HepG2 (cell line): ENCODE results near the gene SELENOV. TPM values are rescaled to one million over a fixed set of nuclear protein-coding genes. Genes with fewer than 3 reads are reported as not detected.

Experiments used
- ARID5B ChIP-seq: IDR thresholded peaks from 2 replicates; pipeline ENCODE4 v1.4.0; 2020; ENCODE audit warnings: mild to moderate bottlenecking, missing genetic modification reagents
- GMEB2 ChIP-seq: IDR thresholded peaks from 2 replicates; pipeline ENCODE4 v1.6.1; 2016; ENCODE audit warnings: missing biosample characterization, missing genetic modification reagents, low read depth
- HNRNPK ChIP-seq: fragments of 200-400 bp; formaldehyde crosslinking; IDR thresholded peaks from 2 replicates; pipeline ENCODE4 v1.6.1; 2018; ENCODE audit warnings: low read length, low read depth, moderate library complexity, mild to moderate bottlenecking; ENCODE audit not compliant: poor library complexity, severe bottlenecking
- KMT2A ChIP-seq: sonication (generic); formaldehyde crosslinking; IDR thresholded peaks from 2 replicates; pipeline ENCODE4 v1.4.0; 2020; ENCODE audit warnings: missing genetic modification reagents
- MAFK ChIP-seq, 2 experiments: IDR thresholded peaks in 1 of 2; conservative IDR thresholded peaks in 1 of 2; 2 replicates each; pipeline ENCODE4 v1.6.1; 2011; ENCODE audit warnings: improper control_type of control experiment in 2 of 2, low read length in 2 of 2
- NFIB ChIP-seq: sonication (generic); formaldehyde crosslinking; IDR thresholded peaks from 2 replicates; pipeline ENCODE4 v1.9.0; 2021; ENCODE audit warnings: missing genetic modification reagents, mild to moderate bottlenecking, borderline replicate concordance
- NFKB2 ChIP-seq: sonication (generic); formaldehyde crosslinking; IDR thresholded peaks from 2 replicates; pipeline ENCODE4 v1.4.0; 2020; ENCODE audit warnings: missing genetic modification reagents, borderline replicate concordance
- RFXAP ChIP-seq: sonication (generic); formaldehyde crosslinking; IDR thresholded peaks from 2 replicates; pipeline ENCODE4 v1.4.0; 2020; ENCODE audit warnings: missing genetic modification reagents, borderline replicate concordance
- RNF2 ChIP-seq: fragments of 450-650 bp; conservative IDR thresholded peaks from 2 replicates; pipeline ENCODE4 v1.6.1; 2016; ENCODE audit warnings: low read depth
- SETDB1 ChIP-seq: sonication (generic); formaldehyde crosslinking; IDR thresholded peaks from 2 replicates; pipeline ENCODE4 v1.5.1; 2020; ENCODE audit warnings: missing genetic modification reagents, mild to moderate bottlenecking, borderline replicate concordance
- ZNF10 ChIP-seq: sonication (generic); formaldehyde crosslinking; IDR thresholded peaks from 2 replicates; pipeline ENCODE4 v1.4.0; 2020; ENCODE audit warnings: mild to moderate bottlenecking, low read depth, missing genetic modification reagents, borderline replicate concordance
- ZNF121 ChIP-seq: sonication (generic); formaldehyde crosslinking; IDR thresholded peaks from 2 replicates; pipeline ENCODE4 v1.5.0; 2020; ENCODE audit warnings: mild to moderate bottlenecking, missing genetic modification reagents
- ZNF142 ChIP-seq: sonication (generic); formaldehyde crosslinking; IDR thresholded peaks from 2 replicates; pipeline ENCODE4 v1.4.0; 2020; ENCODE audit warnings: missing genetic modification reagents
- polyA plus RNA-seq, 8 experiments: library from polyadenylated mRNA; depleted of rRNA in 3 of 8; stranded (reverse) in 7 of 8; unstranded in 1 of 8; fragments of >200 nt; fragmentation: Illumina TruSeq in 4 of 8; extraction: Trizol in 4 of 8; gene quantifications; 2 replicates each; pipeline versions ENCODE4 v1.2.1 to v1.2.3, GENCODE V29; 2011 to 2016; ENCODE audit warnings: low read depth in 4 of 8, missing spikeins in 1 of 8, mixed read lengths in 1 of 8; ENCODE audit not compliant: insufficient read depth in 1 of 8
- total RNA-seq, 5 experiments: library from RNA; depleted of rRNA; stranded (reverse); fragments of >200 nt; fragmentation: Illumina TruSeq; extraction: Trizol; gene quantifications; 2 replicates each; pipeline ENCODE4 v1.2.3, GENCODE V29; 2016; ENCODE audit warnings: low read depth in 1 of 5
- TF ChIP-seq, protein P1 (sequence below): sonication (generic); formaldehyde crosslinking; conservative IDR thresholded peaks from 2 replicates; pipeline ENCODE4 v1.4.0; 2020; ENCODE audit warnings: missing genetic modification reagents

SELENOV gene
- total and polyA plus RNA-seq, 2 of the 13 experiments (the other 11 are each of a cell fraction or from before 2014, with no cell fraction given): not detected

DNA sequence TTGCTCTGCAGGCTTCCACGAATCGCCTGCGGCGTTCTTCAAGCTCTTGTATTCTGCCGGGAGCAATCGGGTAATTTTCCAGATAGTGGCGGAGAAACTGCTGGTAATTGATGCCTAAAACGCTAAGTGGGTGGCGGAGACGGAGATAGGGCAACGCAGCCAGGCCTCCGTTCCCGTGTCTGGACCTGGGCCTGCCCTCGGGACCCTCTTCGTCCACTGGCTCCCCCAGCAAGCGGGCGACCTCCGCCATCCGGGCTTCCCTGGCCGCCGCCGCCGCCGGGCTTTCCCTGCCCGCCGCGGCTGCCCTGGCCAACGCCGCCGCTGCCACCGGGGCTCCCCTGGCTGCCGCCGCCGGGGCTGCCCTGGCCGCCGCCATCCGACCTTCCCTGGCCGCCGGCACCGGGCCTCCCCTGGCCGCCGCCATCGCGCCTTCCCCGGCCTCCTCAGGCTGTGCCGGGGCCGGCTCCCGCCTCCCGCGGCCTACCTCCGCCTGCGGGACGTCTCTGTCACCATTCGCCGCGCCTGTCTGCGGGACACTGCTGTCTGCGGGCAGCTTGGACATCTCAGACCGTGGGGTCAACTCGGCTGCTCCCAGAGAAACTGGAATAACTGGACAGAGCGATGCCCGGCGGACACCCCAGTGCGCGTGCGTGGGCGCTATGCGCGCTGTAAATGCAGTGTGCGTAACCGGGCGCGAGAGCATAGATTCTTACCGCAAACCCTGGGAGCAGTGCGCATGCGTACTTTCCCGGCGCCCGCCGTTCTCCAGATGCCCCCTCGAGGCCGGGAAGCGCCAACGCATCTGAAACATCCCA, 24.8 kb downstream of the SELENOV start, which contains the start of gene EID2 (continued):
- TF ChIP-seq, protein P1, sequence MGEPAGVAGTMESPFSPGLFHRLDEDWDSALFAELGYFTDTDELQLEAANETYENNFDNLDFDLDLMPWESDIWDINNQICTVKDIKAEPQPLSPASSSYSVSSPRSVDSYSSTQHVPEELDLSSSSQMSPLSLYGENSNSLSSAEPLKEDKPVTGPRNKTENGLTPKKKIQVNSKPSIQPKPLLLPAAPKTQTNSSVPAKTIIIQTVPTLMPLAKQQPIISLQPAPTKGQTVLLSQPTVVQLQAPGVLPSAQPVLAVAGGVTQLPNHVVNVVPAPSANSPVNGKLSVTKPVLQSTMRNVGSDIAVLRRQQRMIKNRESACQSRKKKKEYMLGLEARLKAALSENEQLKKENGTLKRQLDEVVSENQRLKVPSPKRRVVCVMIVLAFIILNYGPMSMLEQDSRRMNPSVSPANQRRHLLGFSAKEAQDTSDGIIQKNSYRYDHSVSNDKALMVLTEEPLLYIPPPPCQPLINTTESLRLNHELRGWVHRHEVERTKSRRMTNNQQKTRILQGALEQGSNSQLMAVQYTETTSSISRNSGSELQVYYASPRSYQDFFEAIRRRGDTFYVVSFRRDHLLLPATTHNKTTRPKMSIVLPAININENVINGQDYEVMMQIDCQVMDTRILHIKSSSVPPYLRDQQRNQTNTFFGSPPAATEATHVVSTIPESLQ: no peak
- TF ChIP-seq ZNF121 (CRISPR knock-in tag): no peak
- TF ChIP-seq ARID5B (CRISPR knock-in tag): peak; percentile 30; the same call in 1 of the 2 replicates
- TF ChIP-seq ZNF10: no peak
- 0 out of 2 replicates have a peak, but pooled peaks have one; percentile 12 for TF ChIP-seq GMEB2
- TF ChIP-seq ZNF142 (CRISPR knock-in tag): peak; percentile 73; the same call in 1 of the 2 replicates
- TF ChIP-seq RNF2: 0 out of 2 replicates have a peak, but pooled peaks have one; percentile 50
- TF ChIP-seq MAFK (conservative IDR thresholded peaks at IDR 0.05 in 1 of 2, IDR thresholded peaks at IDR 0.05 in 1 of 2; ENCODE audit: low read length in 2 of 2): no peak
- no peak for TF ChIP-seq SETDB1 (CRISPR knock-in tag)
- peak; percentile 70; the same call in 1 of the 2 replicates for TF ChIP-seq KMT2A
- peak; percentile 92; the same call in 1 of the 2 replicates for TF ChIP-seq NFKB2 (CRISPR knock-in tag)
- peak; percentile 90 for TF ChIP-seq RFXAP (CRISPR knock-in tag)
- TF ChIP-seq HNRNPK: no peak
- TF ChIP-seq NFIB (CRISPR knock-in tag): no peak
